ENCODE results near the gene RHOV. TPM values are rescaled to one million over a fixed set of nuclear protein-coding genes. Genes with fewer than 3 reads are reported as not detected.

The RHOV gene
- total and polyA plus RNA-seq, 5 experiments from 2014 or later, result not detected

DNA sequence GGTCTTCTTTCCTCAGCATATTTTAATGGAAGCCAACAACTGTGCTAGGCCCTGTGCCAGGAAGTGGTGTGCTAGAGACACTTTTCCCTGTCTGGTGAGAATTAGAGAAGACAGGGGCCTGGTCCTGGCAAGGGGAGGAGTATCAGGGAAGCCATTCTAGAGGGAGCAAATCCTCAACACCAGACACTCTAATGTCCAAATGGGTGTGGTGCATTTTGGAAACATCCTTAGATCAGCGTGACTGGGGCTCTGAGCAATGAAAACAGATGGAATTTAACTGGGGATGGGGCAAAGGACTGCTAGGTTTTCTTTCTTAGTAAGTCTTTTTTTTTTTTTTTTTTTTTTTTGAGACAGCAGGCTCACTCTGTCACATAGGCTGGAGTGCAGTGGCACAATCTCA lies 12.6 kb upstream of the RHOV start:
- Mint-ChIP-seq H3K36me3 (no peaks in the 10 kb centered on the region), H3K9me3 (no peaks in the 10 kb centered on the region), H3K27me3 (no peaks in the 10 kb centered on the region), H3K4me1 (peaks cover 9 to 22% (median 16%) of the 10 kb centered on the region in 4 donors), H3K27ac (no peak overlapping the region), H3K4me3 (no peak overlapping the region)
- DNase-seq (no peak), ATAC-seq (no peak)
- POLR2A ChIA-PET, result no interaction called here

DNA sequence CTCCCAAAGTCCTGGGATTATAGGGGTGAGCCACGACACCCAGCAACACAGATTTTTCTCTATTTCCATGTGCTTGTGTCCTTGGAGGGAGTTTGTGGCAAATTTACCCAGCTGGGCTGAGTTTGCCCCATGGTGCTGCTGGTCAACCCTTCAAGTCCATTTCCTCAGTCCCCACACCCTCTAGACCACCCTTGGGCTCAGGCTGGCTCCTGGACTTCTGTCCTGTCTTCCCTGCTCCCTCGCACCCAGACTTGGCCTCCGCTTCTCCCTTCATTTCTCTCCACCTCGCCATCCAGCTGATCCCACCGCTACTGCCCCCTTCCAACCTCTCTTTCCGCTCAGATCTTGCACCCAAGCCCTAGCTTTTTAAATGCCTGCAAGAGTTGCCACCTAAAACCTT lies 7.3 kb upstream of the RHOV start:
- H3K36me3 Mint-ChIP-seq, result no peaks in the 10 kb centered on the region
- H3K27ac Mint-ChIP-seq, result no peak overlapping the region
- peaks cover 0 to 2% (median 0%) of the 10 kb centered on the region in 9 donors for H3K9me3 Mint-ChIP-seq
- H3K27me3 Mint-ChIP-seq, result peaks cover 0 to 3% (median 3%) of the 10 kb centered on the region in 5 donors
- H3K4me1 Mint-ChIP-seq, result peaks cover 7 to 18% (median 16%) of the 10 kb centered on the region in 4 donors
- H3K4me3 Mint-ChIP-seq, result peak overlapping the region in 1 of 10 donors; percentile 24
- POLR2A ChIA-PET, result no interaction called here
- ATAC-seq (no peak), DNase-seq (no peak)

GRCh38 chr15:40879609-40880008 lies 5.6 kb upstream of the RHOV start:
- H3K4me1 Mint-ChIP-seq, result peaks cover 0 to 9% (median 7%) of the 10 kb centered on the region in 4 donors
- H3K4me3 Mint-ChIP-seq, result no peak overlapping the region
- POLR2A ChIA-PET, result no interaction called here
- H3K9me3 Mint-ChIP-seq, result peaks cover 0 to 2% (median 0%) of the 10 kb centered on the region in 9 donors
- no peak for ATAC-seq
- DNase-seq, result no peak
- peaks cover 0 to 7% (median 3%) of the 10 kb centered on the region in 5 donors for H3K27me3 Mint-ChIP-seq
- no peaks in the 10 kb centered on the region for H3K36me3 Mint-ChIP-seq
- no peak overlapping the region for H3K27ac Mint-ChIP-seq

GRCh38 chr15:40878785-40879184 lies 4.8 kb upstream of the RHOV start:
- POLR2A ChIA-PET, result interaction anchor here (0.8 kb wide), 1 partner anchor 11 kb away, joined by 3 read pairs; no protein-coding TSS in a partner anchor
- ATAC-seq, result no peak
- no peak overlapping the region for H3K4me3 Mint-ChIP-seq

GRCh38 chr15:40877694-40878093 lies 3.7 kb upstream of the RHOV start:
- DNase-seq (no peak), ATAC-seq (no peak)
- H3K4me1 Mint-ChIP-seq, result peaks cover 3 to 13% (median 8%) of the 10 kb centered on the region in 4 donors
- POLR2A ChIA-PET, result no interaction called here
- no peak overlapping the region for H3K4me3 Mint-ChIP-seq
- H3K9me3 Mint-ChIP-seq, result peaks cover 0 to 2% (median 0%) of the 10 kb centered on the region in 9 donors
- H3K27ac Mint-ChIP-seq, result no peak overlapping the region
- H3K36me3 Mint-ChIP-seq, result no peaks in the 10 kb centered on the region
- peaks cover 3 to 12% (median 9%) of the 10 kb centered on the region in 5 donors for H3K27me3 Mint-ChIP-seq

More at GRCh38 chr15:40878785-40879184, 4.8 kb upstream of the RHOV start:
- peaks cover 0 to 2% (median 0%) of the 10 kb centered on the region in 9 donors for H3K9me3 Mint-ChIP-seq
- no peak for DNase-seq
- peaks cover 3 to 8% (median 6%) of the 10 kb centered on the region in 4 donors for H3K4me1 Mint-ChIP-seq
- H3K27ac Mint-ChIP-seq, result no peak overlapping the region
- peaks cover 3 to 12% (median 8%) of the 10 kb centered on the region in 5 donors for H3K27me3 Mint-ChIP-seq
- no peaks in the 10 kb centered on the region for H3K36me3 Mint-ChIP-seq

- no peaks in the 10 kb centered on the region for H3K9me3 Mint-ChIP-seq
- DNase-seq (no peak), ATAC-seq (no peak)
- peaks cover 3 to 12% (median 9%) of the 10 kb centered on the region in 5 donors for H3K27me3 Mint-ChIP-seq
- no peaks in the 10 kb centered on the region for H3K36me3 Mint-ChIP-seq
- no peak overlapping the region for H3K27ac Mint-ChIP-seq
- H3K4me3 Mint-ChIP-seq, result peak overlapping the region in 2 of 10 donors; percentile 7 to 18
- POLR2A ChIA-PET, result no interaction called here
- H3K4me1 Mint-ChIP-seq, result peaks cover 6 to 13% (median 7%) of the 10 kb centered on the region in 4 donors
Observed at GRCh38 chr15:40875991-40876730, 2.1 kb upstream of the RHOV start.

DNA sequence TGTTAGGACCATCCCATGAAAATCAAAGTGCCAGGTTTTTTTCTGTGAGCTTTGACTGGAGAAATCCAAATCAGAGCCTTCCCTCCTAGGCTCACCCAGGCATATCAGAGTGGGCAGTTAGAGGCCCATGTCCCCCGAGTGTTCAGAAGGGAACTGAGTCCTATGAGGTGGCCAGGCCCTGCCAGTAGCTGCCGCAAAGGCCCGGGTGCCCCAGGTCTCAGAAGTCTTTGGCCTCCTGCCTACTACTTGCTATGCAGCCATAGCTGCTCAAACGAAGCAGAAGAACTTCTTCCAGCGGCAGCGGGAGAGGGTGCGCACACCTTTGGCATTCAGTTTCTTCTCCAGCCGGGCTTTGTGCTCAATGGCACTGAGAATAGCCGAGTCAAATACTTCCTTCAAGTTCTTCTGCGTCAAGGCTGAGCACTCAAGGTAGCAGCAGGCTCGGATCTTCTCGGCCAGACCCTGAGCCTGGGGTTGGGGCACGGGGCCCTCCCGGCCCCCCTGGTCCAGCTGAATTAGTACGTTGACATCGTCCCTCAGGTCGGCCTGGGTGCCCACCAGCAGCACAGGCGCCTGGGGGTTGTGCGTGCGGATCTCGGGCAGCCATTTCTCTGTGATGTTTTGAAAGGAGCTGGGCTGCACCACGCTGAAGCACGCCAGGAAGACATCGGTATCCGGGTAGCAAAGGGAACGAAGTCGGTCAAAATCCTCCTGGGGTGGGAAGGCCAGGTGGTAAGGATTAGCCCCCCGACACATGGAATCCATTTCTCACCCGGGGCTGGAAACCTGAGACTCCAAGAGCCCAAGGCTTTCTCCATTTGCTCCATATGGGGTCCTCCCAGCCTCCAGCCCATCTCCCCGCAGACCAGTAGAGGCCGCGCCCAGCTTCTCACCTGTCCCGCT lies 992 bp downstream of the RHOV start:
- Mint-ChIP-seq H3K36me3 (no peaks in the 10 kb centered on the region), H3K27ac (peak overlapping the region in 2 of 10 donors; percentile 8 to 70), H3K27me3 (peaks cover 3 to 12% (median 9%) of the 10 kb centered on the region in 5 donors), H3K4me3 (peak overlapping the region; percentile 71 to 84 (median 79)), H3K9me3 (no peaks in the 10 kb centered on the region), H3K4me1 (peaks cover 6 to 13% (median 7%) of the 10 kb centered on the region in 4 donors)
- POLR2A ChIA-PET, result interaction anchor here (1.0 kb wide), 1 partner anchor 14 kb away, joined by 4 read pairs; no protein-coding TSS in a partner anchor
- ATAC-seq, result no peak
- no peak for DNase-seq

GRCh38 chr15:40871749-40872617 lies 2.1 kb downstream of the RHOV start:
- H3K4me3 Mint-ChIP-seq, result peak overlapping the region in 8 of 10 donors; percentile 2 to 62 (median 42)
- H3K4me1 Mint-ChIP-seq, result peaks cover 6 to 13% (median 7%) of the 10 kb centered on the region in 4 donors
- ATAC-seq (no peak), DNase-seq (no peak)
- H3K36me3 Mint-ChIP-seq, result no peaks in the 10 kb centered on the region
- H3K27ac Mint-ChIP-seq, result peak overlapping the region in 1 of 10 donors; percentile 18
- H3K27me3 Mint-ChIP-seq, result peaks cover 3 to 12% (median 9%) of the 10 kb centered on the region in 5 donors
- POLR2A ChIA-PET, result interaction anchor here (0.5 kb wide), 1 partner anchor 54 kb away, joined by 3 read pairs; no protein-coding TSS in a partner anchor
- H3K9me3 Mint-ChIP-seq, result no peaks in the 10 kb centered on the region

GRCh38 chr15:40870716-40871115 lies 3.3 kb downstream of the RHOV start:
- Mint-ChIP-seq H3K9me3 (no peaks in the 10 kb centered on the region), H3K27ac (no peak overlapping the region), H3K36me3 (no peaks in the 10 kb centered on the region), H3K4me1 (peaks cover 6 to 13% (median 7%) of the 10 kb centered on the region in 4 donors), H3K27me3 (peaks cover 0 to 9% (median 4%) of the 10 kb centered on the region in 5 donors), H3K4me3 (peak overlapping the region in 2 of 10 donors; percentile 23 to 51)
- POLR2A ChIA-PET, result no interaction called here
- DNase-seq (no peak), ATAC-seq (no peak)

GRCh38 chr15:40869686-40870085 lies 4.3 kb downstream of the RHOV start:
- ATAC-seq (no peak), DNase-seq (no peak)
- no peaks in the 10 kb centered on the region for H3K9me3 Mint-ChIP-seq
- H3K27me3 Mint-ChIP-seq, result peaks cover 0 to 9% (median 4%) of the 10 kb centered on the region in 5 donors
- peak overlapping the region in 2 of 10 donors; percentile 10 to 21 for H3K27ac Mint-ChIP-seq
- POLR2A ChIA-PET, result no interaction called here
- H3K4me3 Mint-ChIP-seq, result no peak overlapping the region
- no peaks in the 10 kb centered on the region for H3K36me3 Mint-ChIP-seq
- H3K4me1 Mint-ChIP-seq, result peaks cover 6 to 13% (median 7%) of the 10 kb centered on the region in 4 donors

GRCh38 chr15:40867199-40867598 lies 6.8 kb downstream of the RHOV start:
- DNase-seq (no peak), ATAC-seq (no peak)
- no peak overlapping the region for H3K27ac Mint-ChIP-seq
- H3K27me3 Mint-ChIP-seq, result peaks cover 0 to 5% (median 1%) of the 10 kb centered on the region in 5 donors
- no peak overlapping the region for H3K4me3 Mint-ChIP-seq
- H3K4me1 Mint-ChIP-seq, result peaks cover 0 to under 1% (median 0%) of the 10 kb centered on the region in 4 donors
- POLR2A ChIA-PET, result no interaction called here
- no peaks in the 10 kb centered on the region for H3K9me3 Mint-ChIP-seq
- no peaks in the 10 kb centered on the region for H3K36me3 Mint-ChIP-seq

Data from naive thymus-derived CD8-positive, alpha-beta T cell (primary cell).